ENCODE measurements around the gene HMOX1.

HMOX1 gene

GRCh38 chr22:35348703-35349102, 32.2 kb upstream of the HMOX1 start:
- Histone ChIP-seq H3K79me2 (ENCODE audit: insufficient read depth, low read length) (no peaks in the 10 kb centered on the region), H2AFZ (ENCODE audit: low read depth, low read length, severe bottlenecking) (no peak overlapping the region), H3K36me3 (ENCODE audit: low read length) (no peaks in the 10 kb centered on the region), H3K9me2 (replicated peaks; ENCODE audit: insufficient read depth, low read length) (no peaks in the 10 kb centered on the region), H4K20me1 (ENCODE audit: low read depth, low read length) (no peaks in the 10 kb centered on the region), H3K4me2 (ENCODE audit: low read depth, low read length, poor library complexity, severe bottlenecking) (no peak overlapping the region), H3K27me3 (ENCODE audit: low read length) (no peaks in the 10 kb centered on the region), H3F3A (ENCODE audit: insufficient read depth) (peaks cover 5% of the 10 kb centered on the region), H3K27ac (ENCODE audit: low read depth, low read length) (no peak overlapping the region), H3K9me3 (ENCODE audit: insufficient read depth, low read length) (no peaks in the 10 kb centered on the region), H3K4me3 (ENCODE audit: insufficient read depth, low read length, poor library complexity, severe bottlenecking) (no peak overlapping the region), H3K9ac (ENCODE audit: low read length) (no peak overlapping the region)
- TF ChIP-seq EZH2phosphoT487 (conservative IDR thresholded peaks at IDR 0.05; ENCODE audit: low read length) (no peak), CTCF (IDR thresholded peaks at IDR 0.05; ENCODE audit: insufficient read depth, low read length, poor library complexity, severe bottlenecking) (no peak)

- peaks cover 5% of the 10 kb centered on the region for H3F3A ChIP-seq (ENCODE audit: insufficient read depth)
- TF ChIP-seq CTCF (IDR thresholded peaks at IDR 0.05; ENCODE audit: insufficient read depth, low read length, poor library complexity, severe bottlenecking) (no peak), EZH2phosphoT487 (conservative IDR thresholded peaks at IDR 0.05; ENCODE audit: low read length) (no peak)
- H3K27ac ChIP-seq (ENCODE audit: low read depth, low read length) = no peak overlapping the region
- H3K27me3 ChIP-seq (ENCODE audit: low read length) = no peaks in the 10 kb centered on the region
- H4K20me1 ChIP-seq (ENCODE audit: low read depth, low read length) = no peaks in the 10 kb centered on the region
- no peak overlapping the region for H3K9ac ChIP-seq (ENCODE audit: low read length)
- no peak overlapping the region for H3K4me2 ChIP-seq (ENCODE audit: low read depth, low read length, poor library complexity, severe bottlenecking)
- H2AFZ ChIP-seq (ENCODE audit: low read depth, low read length, severe bottlenecking) = no peak overlapping the region
- no peaks in the 10 kb centered on the region for H3K9me3 ChIP-seq (ENCODE audit: insufficient read depth, low read length)
- H3K9me2 ChIP-seq (replicated peaks; ENCODE audit: insufficient read depth, low read length) = no peaks in the 10 kb centered on the region
- no peaks in the 10 kb centered on the region for H3K36me3 ChIP-seq (ENCODE audit: low read length)
- no peak overlapping the region for H3K4me3 ChIP-seq (ENCODE audit: insufficient read depth, low read length, poor library complexity, severe bottlenecking)
- no peaks in the 10 kb centered on the region for H3K79me2 ChIP-seq (ENCODE audit: insufficient read depth, low read length)
These were observed 31.6 kb upstream of the HMOX1 start for GRCh38 chr22:35349368-35349703.

- Histone ChIP-seq H4K20me1 (ENCODE audit: low read depth, low read length) (no peaks in the 10 kb centered on the region), H3K27me3 (ENCODE audit: low read length) (no peaks in the 10 kb centered on the region), H3K9me3 (ENCODE audit: insufficient read depth, low read length) (no peaks in the 10 kb centered on the region), H3K4me3 (ENCODE audit: insufficient read depth, low read length, poor library complexity, severe bottlenecking) (no peak overlapping the region), H3K9me2 (replicated peaks; ENCODE audit: insufficient read depth, low read length) (no peaks in the 10 kb centered on the region), H3F3A (ENCODE audit: insufficient read depth) (peaks cover 5% of the 10 kb centered on the region), H3K4me2 (ENCODE audit: low read depth, low read length, poor library complexity, severe bottlenecking) (peak overlapping the region; percentile 84), H3K36me3 (ENCODE audit: low read length) (no peaks in the 10 kb centered on the region), H2AFZ (ENCODE audit: low read depth, low read length, severe bottlenecking) (peak overlapping the region; percentile 57), H3K9ac (ENCODE audit: low read length) (peak overlapping the region; percentile 65), H3K27ac (ENCODE audit: low read depth, low read length) (no peak overlapping the region), H3K79me2 (ENCODE audit: insufficient read depth, low read length) (no peaks in the 10 kb centered on the region)
- no peak for TF ChIP-seq CTCF (IDR thresholded peaks at IDR 0.05; ENCODE audit: insufficient read depth, low read length, poor library complexity, severe bottlenecking)
These were observed 31.0 kb upstream of the HMOX1 start for GRCh38 chr22:35349704-35350538.
